NCI-H1417 (cell line): ENCODE results near the gene CLASP1.
"Not testable (repeated sequence)": the region's sequence is repeated elsewhere in the genome, so short reads cannot be mapped to it uniquely, and the experiment has no call there.

Experiments
- DNase-seq, 3 experiments: peaks; one replicate each; lab custom pipeline; 2025; lab: John Stamatoyannopoulos, UW

The CLASP1 gene

GRCh38 chr2:121475811-121476571, 173.3 kb downstream of the CLASP1 start:
- DNase-seq, result no peak

- no peak for DNase-seq
These were observed 175.8 kb downstream of the CLASP1 start for GRCh38 chr2:121473512-121473911.

- DNase-seq, result no peak
These were observed 176.7 kb downstream of the CLASP1 start for GRCh38 chr2:121472470-121472993.

GRCh38 chr2:121471532-121472469, 177.5 kb downstream of the CLASP1 start:
- DNase-seq, result no peak

- no peak for DNase-seq
These were observed 178.3 kb downstream of the CLASP1 start for GRCh38 chr2:121470917-121471316.

- no peak for DNase-seq
These were observed 179.9 kb downstream of the CLASP1 start for GRCh38 chr2:121469356-121469755.

- DNase-seq, result no peak
These were observed 180.3 kb downstream of the CLASP1 start for GRCh38 chr2:121468936-121469335.

- DNase-seq, result no peak
These were observed 190.0 kb downstream of the CLASP1 start for GRCh38 chr2:121459291-121459690.

GRCh38 chr2:121456325-121456724, 192.9 kb downstream of the CLASP1 start:
- DNase-seq, result no peak

GRCh38 chr2:121455446-121455845, 193.8 kb downstream of the CLASP1 start:
- DNase-seq, result no peak

GRCh38 chr2:121454549-121455090, 194.6 kb downstream of the CLASP1 start:
- no peak for DNase-seq

- DNase-seq, result no peak
These were observed 197.9 kb downstream of the CLASP1 start for GRCh38 chr2:121451398-121451797.

GRCh38 chr2:121450301-121450700, 199.0 kb downstream of the CLASP1 start:
- DNase-seq, result no peak

GRCh38 chr2:121446647-121447241, 202.5 kb downstream of the CLASP1 start:
- DNase-seq, result no peak

GRCh38 chr2:121442889-121443288, 206.4 kb downstream of the CLASP1 start:
- no peak for DNase-seq

GRCh38 chr2:121438290-121438689, 211.0 kb downstream of the CLASP1 start:
- DNase-seq, result not testable (repeated sequence)

- no peak for DNase-seq
These were observed 212.3 kb downstream of the CLASP1 start for GRCh38 chr2:121436918-121437317.

GRCh38 chr2:121435790-121436189, 213.5 kb downstream of the CLASP1 start:
- DNase-seq, result no peak

- DNase-seq, result no peak
These were observed 218.0 kb downstream of the CLASP1 start for GRCh38 chr2:121431214-121431613.

GRCh38 chr2:121429927-121430520, 219.2 kb downstream of the CLASP1 start:
- no peak for DNase-seq

- no peak for DNase-seq
These were observed 220.0 kb downstream of the CLASP1 start for GRCh38 chr2:121429119-121429903.
